CD14-positive monocyte (primary cell): ENCODE results near the gene FAM168B. TPM values are rescaled to one million over a fixed set of nuclear protein-coding genes. Genes with fewer than 3 reads are reported as not detected.

Experiments used
- DNase-seq, 3 donors: peaks; one replicate each; pipeline ENCODE4 v3.0.0-alpha.2; 2011 to 2022
- H2AFZ ChIP-seq: 2 replicates; pipeline ENCODE4 v1.6.0; 2012; ENCODE audit warnings: mild to moderate bottlenecking, low read depth, low read length, inconsistent platforms; ENCODE audit not compliant: insufficient read depth, poor library complexity, severe bottlenecking
- H3K27ac ChIP-seq, 2 donors: 1 replicate in 1 of 2; 2 replicates in 1 of 2; pipeline ENCODE4 v1.5.1; 2012 to 2013; ENCODE audit warnings: low read length in 2 of 2, control low read depth in 1 of 2, inconsistent platforms in 1 of 2, low read depth in 1 of 2, mild to moderate bottlenecking in 1 of 2
- H3K27me3 ChIP-seq, 2 donors: one replicate each; pipeline versions ENCODE4 v1.6.0 to v1.6.1; 2011 to 2013; ENCODE audit warnings: low read length in 2 of 2; ENCODE audit not compliant: control insufficient read depth in 2 of 2, insufficient read depth in 2 of 2
- H3K36me3 ChIP-seq, 2 donors: replicated peaks in 1 of 2; 1 replicate in 1 of 2; 2 replicates in 1 of 2; pipeline versions ENCODE4 v1.5.1 to v1.6.1; 2012 to 2013; ENCODE audit warnings: low read length in 2 of 2, control low read depth in 1 of 2, inconsistent platforms in 1 of 2, mild to moderate bottlenecking in 1 of 2; ENCODE audit not compliant: insufficient read depth in 2 of 2, control insufficient read depth in 1 of 2
- H3K4me1 ChIP-seq, 2 donors: 1 replicate in 1 of 2; 2 replicates in 1 of 2; pipeline versions ENCODE4 v1.5.1 to v1.6.1; 2012 to 2013; ENCODE audit warnings: low read length in 2 of 2, control low read depth in 1 of 2, inconsistent platforms in 1 of 2, mild to moderate bottlenecking in 1 of 2, moderate library complexity in 1 of 2; ENCODE audit not compliant: insufficient read depth in 2 of 2, control insufficient read depth in 1 of 2
- H3K4me2 ChIP-seq: replicated peaks from 2 replicates; pipeline ENCODE3; 2012; ENCODE audit warnings: low read length, moderate library complexity, mild to moderate bottlenecking; ENCODE audit not compliant: poor library complexity, severe bottlenecking; ENCODE audit errors: extremely low read depth
- H3K4me3 ChIP-seq, 3 experiments: fragments of 200-600 bp in 1 of 3; sonication (generic) in 1 of 3; replicated peaks in 1 of 3; 1 replicate in 2 of 3; 2 replicates in 1 of 3; pipeline ENCODE4 v1.5.1; 2011 to 2013; ENCODE audit warnings: low read length in 3 of 3, mild to moderate bottlenecking in 3 of 3, control low read depth in 2 of 3, low read depth in 2 of 3, inconsistent platforms in 1 of 3, moderate library complexity in 1 of 3
- H3K79me2 ChIP-seq: 2 replicates; pipeline ENCODE4 v1.6.0; 2012; ENCODE audit warnings: mild to moderate bottlenecking, control low read depth, inconsistent platforms, low read length, moderate library complexity; ENCODE audit not compliant: insufficient read depth
- H3K9ac ChIP-seq: 2 replicates; pipeline ENCODE4 v1.6.0; 2017; ENCODE audit warnings: low read length, mild to moderate bottlenecking; ENCODE audit not compliant: insufficient read depth, poor library complexity, severe bottlenecking
- H3K9me3 ChIP-seq, 2 donors: replicated peaks in 1 of 2; 1 replicate in 1 of 2; 2 replicates in 1 of 2; pipeline versions ENCODE4 v1.5.1 to v1.6.1; 2012 to 2013; ENCODE audit warnings: low read length in 2 of 2, control low read depth in 1 of 2; ENCODE audit not compliant: control insufficient read depth in 1 of 2, insufficient read depth in 1 of 2
- H4K20me1 ChIP-seq: 2 replicates; pipeline ENCODE4 v1.6.0; 2012; ENCODE audit warnings: mild to moderate bottlenecking, low read length, control low read depth, moderate library complexity; ENCODE audit not compliant: insufficient read depth
- H3K27ac Mint-ChIP-seq, 7 donors: one replicate each; pipeline ENCODE4 v1.8.0; 2020; ENCODE audit warnings: mild to moderate bottlenecking in 7 of 7, mixed read lengths in 7 of 7, moderate library complexity in 6 of 7, inconsistent platforms in 2 of 7
- H3K27me3 Mint-ChIP-seq, 3 donors: one replicate each; pipeline ENCODE4 v1.8.0; 2021 to 2022; ENCODE audit warnings: low read depth in 3 of 3, mild to moderate bottlenecking in 3 of 3, mixed read lengths in 3 of 3, moderate library complexity in 3 of 3, inconsistent platforms in 1 of 3
- H3K36me3 Mint-ChIP-seq, 2 donors: one replicate each; pipeline ENCODE4 v1.8.0; 2020; ENCODE audit warnings: mixed read lengths in 2 of 2, inconsistent platforms in 1 of 2, mild to moderate bottlenecking in 1 of 2
- H3K4me1 Mint-ChIP-seq: one replicate; pipeline ENCODE4 v1.8.0; 2020; ENCODE audit warnings: mild to moderate bottlenecking, mixed read lengths
- H3K4me3 Mint-ChIP-seq, 2 donors: one replicate each; pipeline ENCODE4 v1.8.0; 2020; ENCODE audit warnings: mild to moderate bottlenecking in 2 of 2, mixed read lengths in 2 of 2, moderate library complexity in 1 of 2
- H3K9me3 Mint-ChIP-seq, 7 donors: one replicate each; pipeline ENCODE4 v1.8.0; 2020 to 2022; ENCODE audit warnings: mixed read lengths in 7 of 7, mild to moderate bottlenecking in 6 of 7, moderate library complexity in 6 of 7, inconsistent platforms in 2 of 7
- WGBS: methylation state at CpG from one replicate; pipeline ENCODE4 v1.1.5; 2013; ENCODE audit warnings: missing lambda C conversion rate; ENCODE audit not compliant: insufficient coverage; 5-methylcytosine and 5-hydroxymethylcytosine counted together
- intact Hi-C, 2 donors: fragments of 100-400 bp; cut with micrococcal nuclease; formaldehyde crosslinking; loops; one replicate each; pipeline versions ENCODE4 v1.15.0 to v1.15.1; 2023
- polyA plus RNA-seq, 3 donors: library from polyadenylated mRNA; depleted of rRNA in 1 of 3; unstranded in 2 of 3; stranded (reverse) in 1 of 3; fragments of 300-500 nt in 2 of 3; fragments of >200 nt in 1 of 3; fragmentation: Illumina TruSeq in 2 of 3; gene quantifications; 1 replicate in 2 of 3; 2 replicates in 1 of 3; pipeline ENCODE4 v1.2.3, GENCODE V29; 2012 to 2021
- TF ChIP-seq, protein P1 (sequence below): fragments of 200-600 bp; IDR thresholded peaks from one replicate; pipeline ENCODE4 v1.8.0; 2022; ENCODE audit warnings: antibody characterized with exemption, mild to moderate bottlenecking

The FAM168B gene
- polyA plus RNA-seq, 3 donors, result 20.5 to 33.2 (median 22.6) TPM

DNA sequence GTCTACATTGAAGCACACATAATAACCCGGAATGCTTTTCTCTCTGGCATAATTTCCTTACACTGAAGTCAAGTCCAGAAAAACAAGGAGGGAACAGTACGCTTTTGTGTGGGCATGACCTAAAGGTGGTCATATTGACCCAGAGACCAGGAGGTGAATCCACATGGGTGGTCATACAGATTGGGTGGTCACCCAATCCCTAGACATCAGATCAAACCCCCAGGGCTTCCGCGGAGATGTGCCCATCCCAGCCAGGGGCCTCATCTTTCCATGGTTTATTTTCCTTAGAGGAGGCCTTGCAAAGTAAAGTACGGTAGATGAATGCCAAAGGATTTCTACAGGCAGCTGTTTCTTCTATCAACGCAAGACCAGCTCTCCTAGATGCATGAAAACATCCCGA is 38.8 kb downstream of the FAM168B start:
- TF ChIP-seq, protein P1, sequence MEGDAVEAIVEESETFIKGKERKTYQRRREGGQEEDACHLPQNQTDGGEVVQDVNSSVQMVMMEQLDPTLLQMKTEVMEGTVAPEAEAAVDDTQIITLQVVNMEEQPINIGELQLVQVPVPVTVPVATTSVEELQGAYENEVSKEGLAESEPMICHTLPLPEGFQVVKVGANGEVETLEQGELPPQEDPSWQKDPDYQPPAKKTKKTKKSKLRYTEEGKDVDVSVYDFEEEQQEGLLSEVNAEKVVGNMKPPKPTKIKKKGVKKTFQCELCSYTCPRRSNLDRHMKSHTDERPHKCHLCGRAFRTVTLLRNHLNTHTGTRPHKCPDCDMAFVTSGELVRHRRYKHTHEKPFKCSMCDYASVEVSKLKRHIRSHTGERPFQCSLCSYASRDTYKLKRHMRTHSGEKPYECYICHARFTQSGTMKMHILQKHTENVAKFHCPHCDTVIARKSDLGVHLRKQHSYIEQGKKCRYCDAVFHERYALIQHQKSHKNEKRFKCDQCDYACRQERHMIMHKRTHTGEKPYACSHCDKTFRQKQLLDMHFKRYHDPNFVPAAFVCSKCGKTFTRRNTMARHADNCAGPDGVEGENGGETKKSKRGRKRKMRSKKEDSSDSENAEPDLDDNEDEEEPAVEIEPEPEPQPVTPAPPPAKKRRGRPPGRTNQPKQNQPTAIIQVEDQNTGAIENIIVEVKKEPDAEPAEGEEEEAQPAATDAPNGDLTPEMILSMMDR, result no peak
- Mint-ChIP-seq H3K27ac (peak overlapping the region in 1 of 7 donors; percentile 60), H3K4me1 (no peaks in the 10 kb centered on the region), H3K27me3 (peaks cover 0 to 2% (median 0%) of the 10 kb centered on the region in 3 donors), H3K36me3 (peaks cover 89 to 99% of the 10 kb centered on the region in 2 donors), H3K9me3 (peaks cover 0 to 1% (median 0%) of the 10 kb centered on the region in 7 donors), H3K4me3 (no peak overlapping the region)
- no peaks in the 10 kb centered on the region for H3K27me3 ChIP-seq
- WGBS, result 100% methylated on average over 1 of the region's 7 CpGs
- peaks cover 38% of the 10 kb centered on the region for H3K79me2 ChIP-seq
- H3K27ac ChIP-seq, result no peak overlapping the region
- intact Hi-C loops, result no loop called here
- H3K4me1 ChIP-seq, result no peaks in the 10 kb centered on the region
- H2AFZ ChIP-seq, result no peak overlapping the region
- no peaks in the 10 kb centered on the region for H3K9me3 ChIP-seq
- peaks cover 92 to 98% of the 10 kb centered on the region in 2 donors for H3K36me3 ChIP-seq
- peaks cover 86% of the 10 kb centered on the region for H4K20me1 ChIP-seq
- no peak overlapping the region for H3K4me3 ChIP-seq
- DNase-seq, result no peak
- no peak overlapping the region for H3K4me2 ChIP-seq
- no peak overlapping the region for H3K9ac ChIP-seq

DNA sequence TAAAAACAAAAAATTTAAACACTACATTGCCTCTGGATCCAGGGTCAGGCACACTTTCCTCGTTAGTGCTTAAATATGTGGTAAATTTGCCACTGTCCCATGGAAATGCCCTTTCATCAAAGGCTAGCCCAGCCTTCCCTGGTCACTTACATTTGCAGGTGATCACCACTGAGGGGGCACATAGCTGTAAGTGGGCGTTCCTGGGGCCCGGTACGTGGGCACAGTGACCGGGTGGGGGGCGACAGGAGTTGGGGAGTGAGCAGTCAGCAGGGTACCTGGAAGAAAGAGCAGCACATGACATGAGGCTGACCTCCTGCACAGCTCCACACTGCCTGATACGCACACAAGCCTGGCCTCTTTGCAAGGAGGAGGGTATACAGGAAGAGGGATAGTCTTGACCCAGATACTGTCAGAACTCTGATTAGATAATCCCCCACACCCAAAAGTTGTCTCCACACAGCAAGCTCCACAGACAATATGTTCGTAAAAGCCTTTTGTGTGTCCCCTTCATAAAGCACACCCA is 40.5 kb downstream of the FAM168B start:
- Mint-ChIP-seq H3K4me3 (no peak overlapping the region), H3K27ac (peak overlapping the region in 1 of 7 donors; percentile 41), H3K4me1 (no peaks in the 10 kb centered on the region), H3K36me3 (peaks cover 89 to 99% of the 10 kb centered on the region in 2 donors), H3K27me3 (peaks cover 0 to 2% (median 0%) of the 10 kb centered on the region in 3 donors), H3K9me3 (peaks cover 0 to 1% (median 0%) of the 10 kb centered on the region in 7 donors)
- Histone ChIP-seq H3K4me3 (no peak overlapping the region), H3K79me2 (peaks cover 21% of the 10 kb centered on the region), H4K20me1 (peaks cover 78% of the 10 kb centered on the region), H3K27ac (no peak overlapping the region), H3K4me2 (no peak overlapping the region), H3K9ac (no peak overlapping the region), H3K9me3 (no peaks in the 10 kb centered on the region), H3K36me3 (peaks cover 96 to 98% of the 10 kb centered on the region in 2 donors), H2AFZ (no peak overlapping the region), H3K4me1 (no peaks in the 10 kb centered on the region), H3K27me3 (no peaks in the 10 kb centered on the region)
- intact Hi-C loops, result no loop called here
- 100% methylated on average over 4 of the region's 8 CpGs for WGBS
- TF ChIP-seq, protein P1, result no peak
- DNase-seq, result no peak
